ENCODE measurements around the gene S100A5.
"Not testable (repeated sequence)": the region's sequence is repeated elsewhere in the genome, so short reads cannot be mapped to it uniquely, and the experiment has no call there.

The S100A5 gene

DNA sequence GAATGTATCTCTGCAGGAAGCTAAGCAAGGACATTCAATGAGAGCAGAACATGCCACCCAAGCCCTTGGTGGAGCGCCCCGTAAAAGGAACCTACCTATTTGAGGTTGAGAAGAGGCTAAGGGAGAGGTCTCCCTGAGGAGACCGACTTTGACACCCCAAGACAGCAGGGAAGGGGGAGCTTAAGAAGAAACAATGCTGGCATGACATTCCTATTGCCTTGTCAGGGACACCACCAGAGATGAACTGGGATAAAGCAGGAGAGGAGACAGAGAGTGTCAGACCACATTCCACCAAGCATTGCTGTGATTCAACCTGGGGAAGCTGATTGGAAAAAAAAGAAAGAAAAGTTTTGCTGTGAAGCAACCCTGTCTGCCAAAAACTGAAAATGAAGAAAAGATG, 38.2 kb upstream of the S100A5 start:
- Histone ChIP-seq H3K27me3 (ENCODE audit: insufficient read depth, low read length, poor library complexity) (no peaks in the 10 kb centered on the region), H3K9me3 (ENCODE audit: insufficient read depth, low read length, severe bottlenecking) (no peaks in the 10 kb centered on the region), H4K20me1 (ENCODE audit: insufficient read depth, low read length) (no peaks in the 10 kb centered on the region), H3K36me3 (ENCODE audit: insufficient read depth, low read length) (no peaks in the 10 kb centered on the region), H2AFZ (ENCODE audit: low read depth, low read length) (no peak overlapping the region), H3K4me3 (ENCODE audit: low read depth in 1 of 2, low read length in 2 of 2) (no peak overlapping the region), H3K79me2 (ENCODE audit: insufficient read depth, low read length) (no peaks in the 10 kb centered on the region), H3K4me1 (ENCODE audit: insufficient read depth, low read length) (no peaks in the 10 kb centered on the region), H3K9ac (ENCODE audit: low read depth, low read length) (no peak overlapping the region), H3K4me2 (ENCODE audit: insufficient read depth, low read length) (no peak overlapping the region), H3K27ac (ENCODE audit: low read length) (no peak overlapping the region)
- no peak for ATAC-seq (ENCODE audit: insufficient read depth, low read depth)
- no peak for DNase-seq
- TF ChIP-seq CTCF (IDR thresholded peaks at IDR 0.05; ENCODE audit: borderline replicate concordance, extremely low read depth, low read length, poor library complexity, severe bottlenecking) = no peak
- no peak for TF ChIP-seq EZH2 (IDR thresholded peaks at IDR 0.05; ENCODE audit: borderline replicate concordance, low read depth, low read length, severe bottlenecking)

DNA sequence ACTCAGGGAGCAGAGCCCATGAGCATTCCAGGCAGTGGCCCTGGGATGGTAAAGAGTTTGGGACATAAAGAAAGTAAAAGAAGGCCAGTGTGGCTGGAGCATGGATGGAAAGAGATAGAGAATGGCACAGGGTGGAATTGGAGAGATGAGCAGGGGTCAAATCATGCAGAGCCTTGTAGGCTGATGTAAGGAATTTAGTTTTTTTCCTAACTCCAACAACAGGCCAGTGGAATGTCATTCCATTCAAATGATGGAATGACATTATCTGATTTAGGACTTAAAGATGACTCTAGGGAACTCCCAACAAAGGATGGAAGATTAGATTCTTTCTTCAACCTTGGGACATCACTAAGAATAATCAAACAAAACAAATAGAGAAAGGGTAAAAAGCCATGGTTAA, 37.8 kb upstream of the S100A5 start:
- no peaks in the 10 kb centered on the region for H3K4me1 ChIP-seq (ENCODE audit: insufficient read depth, low read length)
- no peak overlapping the region for H3K4me3 ChIP-seq (ENCODE audit: low read depth in 1 of 2, low read length in 2 of 2)

DNA sequence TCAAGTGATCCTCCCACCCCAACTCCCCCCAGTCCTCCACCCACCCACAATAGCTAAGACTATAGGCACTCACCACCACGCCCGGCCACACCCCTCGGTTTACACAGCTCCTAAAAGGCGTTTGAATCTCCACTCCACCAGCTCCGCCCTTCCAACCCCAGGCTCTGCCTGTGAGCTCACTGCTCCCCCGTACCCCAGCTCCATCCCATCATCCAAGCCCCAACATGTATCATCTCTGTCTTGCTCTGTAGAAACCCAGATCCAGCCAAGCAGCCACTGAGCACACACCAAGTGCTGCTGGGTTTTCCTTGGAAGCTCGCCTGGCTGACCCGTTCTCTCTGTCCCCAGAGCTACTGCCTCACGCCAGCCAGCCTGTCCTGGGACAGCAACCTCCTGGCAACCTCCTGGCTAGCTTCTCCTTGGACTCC, 36.9 kb upstream of the S100A5 start:
- Histone ChIP-seq H3K27me3 (ENCODE audit: insufficient read depth, low read length, poor library complexity) (no peaks in the 10 kb centered on the region), H3K9me3 (ENCODE audit: insufficient read depth, low read length, severe bottlenecking) (no peaks in the 10 kb centered on the region), H3K36me3 (ENCODE audit: insufficient read depth, low read length) (no peaks in the 10 kb centered on the region), H4K20me1 (ENCODE audit: insufficient read depth, low read length) (no peaks in the 10 kb centered on the region), H3K27ac (ENCODE audit: low read length) (no peak overlapping the region), H3K79me2 (ENCODE audit: insufficient read depth, low read length) (no peaks in the 10 kb centered on the region), H3K4me1 (ENCODE audit: insufficient read depth, low read length) (no peaks in the 10 kb centered on the region), H3K4me3 (ENCODE audit: low read depth in 1 of 2, low read length in 2 of 2) (no peak overlapping the region), H3K4me2 (ENCODE audit: insufficient read depth, low read length) (no peak overlapping the region), H2AFZ (ENCODE audit: low read depth, low read length) (no peak overlapping the region), H3K9ac (ENCODE audit: low read depth, low read length) (no peak overlapping the region)
- DNase-seq (no peak), ATAC-seq (ENCODE audit: insufficient read depth, low read depth) (no peak)
- TF ChIP-seq CTCF (IDR thresholded peaks at IDR 0.05; ENCODE audit: borderline replicate concordance, extremely low read depth, low read length, poor library complexity, severe bottlenecking) = no peak
- TF ChIP-seq EZH2 (IDR thresholded peaks at IDR 0.05; ENCODE audit: borderline replicate concordance, low read depth, low read length, severe bottlenecking) = no peak

More for the DNA sequence above, 37.8 kb upstream of the S100A5 start:
- TF ChIP-seq CTCF (IDR thresholded peaks at IDR 0.05; ENCODE audit: borderline replicate concordance, extremely low read depth, low read length, poor library complexity, severe bottlenecking) (no peak), EZH2 (IDR thresholded peaks at IDR 0.05; ENCODE audit: borderline replicate concordance, low read depth, low read length, severe bottlenecking) (no peak)
- no peak for ATAC-seq (ENCODE audit: insufficient read depth, low read depth)
- Histone ChIP-seq H3K27ac (ENCODE audit: low read length) (no peak overlapping the region), H2AFZ (ENCODE audit: low read depth, low read length) (no peak overlapping the region), H3K79me2 (ENCODE audit: insufficient read depth, low read length) (no peaks in the 10 kb centered on the region), H4K20me1 (ENCODE audit: insufficient read depth, low read length) (no peaks in the 10 kb centered on the region), H3K9me3 (ENCODE audit: insufficient read depth, low read length, severe bottlenecking) (no peaks in the 10 kb centered on the region), H3K4me2 (ENCODE audit: insufficient read depth, low read length) (no peak overlapping the region), H3K36me3 (ENCODE audit: insufficient read depth, low read length) (no peaks in the 10 kb centered on the region), H3K9ac (ENCODE audit: low read depth, low read length) (no peak overlapping the region), H3K27me3 (ENCODE audit: insufficient read depth, low read length, poor library complexity) (no peaks in the 10 kb centered on the region)
- DNase-seq = no peak

DNA sequence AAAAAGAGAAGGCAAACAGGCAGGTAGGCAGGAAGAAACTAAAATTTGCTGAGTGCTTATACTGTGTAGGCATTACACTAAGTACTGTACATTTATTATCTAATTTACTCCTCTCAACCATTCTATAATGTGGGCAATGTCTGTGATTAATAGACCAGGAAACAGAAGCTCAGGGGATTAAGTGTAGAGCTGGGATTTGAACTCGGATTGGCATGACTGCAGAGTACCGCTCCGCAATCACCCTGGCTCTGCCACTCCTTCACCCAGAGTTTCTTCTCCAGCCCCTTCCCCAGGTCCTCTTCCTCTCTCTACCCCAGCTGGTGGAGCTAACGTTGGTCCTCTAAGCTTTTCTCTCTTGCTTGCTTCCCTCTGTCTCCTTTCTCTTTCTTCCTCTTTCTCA, 36.4 kb upstream of the S100A5 start:
- H3K27ac ChIP-seq (ENCODE audit: low read length) = no peak overlapping the region
- no peak overlapping the region for H2AFZ ChIP-seq (ENCODE audit: low read depth, low read length)
- DNase-seq (no peak), ATAC-seq (ENCODE audit: insufficient read depth, low read depth) (no peak)
- no peaks in the 10 kb centered on the region for H3K27me3 ChIP-seq (ENCODE audit: insufficient read depth, low read length, poor library complexity)
- H3K9me3 ChIP-seq (ENCODE audit: insufficient read depth, low read length, severe bottlenecking) = no peaks in the 10 kb centered on the region
- H4K20me1 ChIP-seq (ENCODE audit: insufficient read depth, low read length) = no peaks in the 10 kb centered on the region
- no peak overlapping the region for H3K4me3 ChIP-seq (ENCODE audit: low read depth in 1 of 2, low read length in 2 of 2)
- H3K36me3 ChIP-seq (ENCODE audit: insufficient read depth, low read length) = no peaks in the 10 kb centered on the region
- no peak overlapping the region for H3K4me2 ChIP-seq (ENCODE audit: insufficient read depth, low read length)
- H3K9ac ChIP-seq (ENCODE audit: low read depth, low read length) = no peak overlapping the region
- TF ChIP-seq EZH2 (IDR thresholded peaks at IDR 0.05; ENCODE audit: borderline replicate concordance, low read depth, low read length, severe bottlenecking) (no peak), CTCF (IDR thresholded peaks at IDR 0.05; ENCODE audit: borderline replicate concordance, extremely low read depth, low read length, poor library complexity, severe bottlenecking) (no peak)
- H3K4me1 ChIP-seq (ENCODE audit: insufficient read depth, low read length) = no peaks in the 10 kb centered on the region
- H3K79me2 ChIP-seq (ENCODE audit: insufficient read depth, low read length) = no peaks in the 10 kb centered on the region

DNA sequence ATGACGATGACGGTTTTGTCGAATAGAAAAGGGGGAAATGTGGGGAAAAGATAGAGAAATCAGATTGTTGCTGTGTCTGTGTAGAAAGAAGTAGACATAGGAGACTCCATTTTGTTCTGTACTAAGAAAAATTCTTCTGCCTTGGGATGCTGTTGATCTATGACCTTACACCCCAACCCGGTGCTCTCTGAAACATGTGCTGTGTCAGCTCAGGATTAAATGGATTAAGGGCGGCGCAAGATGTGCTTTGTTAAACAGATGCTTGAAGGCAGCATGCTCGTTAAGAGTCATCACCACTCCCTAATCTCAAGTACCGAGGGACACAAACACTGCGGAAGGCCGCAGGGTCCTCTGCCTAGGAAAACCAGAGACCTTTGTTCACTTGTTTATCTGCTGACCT, 34.8 kb upstream of the S100A5 start:
- H3K4me1 ChIP-seq (ENCODE audit: insufficient read depth, low read length); H3K9me3 ChIP-seq (ENCODE audit: insufficient read depth, low read length, severe bottlenecking); H2AFZ ChIP-seq (ENCODE audit: low read depth, low read length); H3K79me2 ChIP-seq (ENCODE audit: insufficient read depth, low read length); H3K27ac ChIP-seq (ENCODE audit: low read length); H3K27me3 ChIP-seq (ENCODE audit: insufficient read depth, low read length, poor library complexity); H3K36me3 ChIP-seq (ENCODE audit: insufficient read depth, low read length); DNase-seq; ATAC-seq (ENCODE audit: insufficient read depth, low read depth); H3K4me2 ChIP-seq (ENCODE audit: insufficient read depth, low read length); H4K20me1 ChIP-seq (ENCODE audit: insufficient read depth, low read length); H3K9ac ChIP-seq (ENCODE audit: low read depth, low read length); H3K4me3 ChIP-seq (ENCODE audit: low read depth in 1 of 2, low read length in 2 of 2): not testable (repeated sequence)
